NCI-H2196 treated with DMSO at 0.1 percent for 48 hours (cell line): Measurements from ENCODE around the gene SRSF6.
"Not testable (repeated sequence)": the region's sequence is repeated elsewhere in the genome, so short reads cannot be mapped to it uniquely, and the experiment has no call there.

ENCODE experiments used
- DNase-seq: peaks from one replicate; lab custom pipeline; 2025; ENCODE audit not compliant: unreplicated experiment; lab: John Stamatoyannopoulos, UW

SRSF6 gene

GRCh38 chr20:43448748-43449535 lies 8.8 kb upstream of the SRSF6 start:
- DNase-seq: peak; percentile 24

DNA sequence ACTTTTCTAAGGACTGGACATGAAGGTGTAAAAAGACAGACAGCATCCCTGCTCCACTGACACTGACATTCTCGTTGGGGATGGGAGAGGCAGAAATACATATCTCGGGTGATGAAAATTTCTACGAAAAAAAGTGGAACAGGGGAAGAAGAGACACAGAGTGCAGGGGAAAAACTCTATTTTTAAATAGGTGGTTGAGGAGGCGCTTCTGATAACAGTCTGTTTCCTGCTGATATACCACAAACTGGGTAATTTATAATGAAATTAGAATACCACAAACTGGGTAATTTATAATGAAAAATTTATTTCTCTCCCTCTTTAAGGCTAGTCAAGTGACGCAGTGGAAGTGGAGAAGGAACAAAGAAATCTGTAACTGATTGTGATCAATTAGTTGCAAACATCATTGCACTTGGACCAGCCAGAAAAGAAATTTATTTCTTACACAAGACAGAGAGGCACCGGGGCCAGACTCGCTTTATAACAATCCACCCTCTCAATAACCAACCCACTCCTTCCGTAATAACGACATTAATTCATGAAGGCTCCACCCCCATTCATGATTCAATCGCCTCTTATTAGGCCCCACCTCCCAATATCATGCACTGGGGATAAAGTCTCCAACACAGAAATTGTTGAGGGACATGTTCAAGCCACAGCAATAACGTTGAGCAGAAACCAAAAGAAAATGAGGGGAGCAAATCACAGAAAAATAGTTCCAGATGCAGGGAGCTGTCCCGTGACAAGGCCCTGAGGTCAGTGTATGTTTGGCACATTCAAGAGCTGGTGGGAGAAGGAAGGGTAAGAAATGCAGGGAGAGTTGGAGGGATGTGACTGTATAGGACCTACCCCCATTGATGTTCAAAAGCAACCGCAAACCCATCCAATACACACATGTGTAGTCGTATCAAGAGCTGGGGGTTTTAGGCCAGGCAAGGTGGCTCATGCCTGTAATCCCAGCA lies 6.6 kb upstream of the SRSF6 start:
- DNase-seq: no peak

- no peak for DNase-seq
Observed at GRCh38 chr20:43452404-43453126, 5.1 kb upstream of the SRSF6 start.

DNA sequence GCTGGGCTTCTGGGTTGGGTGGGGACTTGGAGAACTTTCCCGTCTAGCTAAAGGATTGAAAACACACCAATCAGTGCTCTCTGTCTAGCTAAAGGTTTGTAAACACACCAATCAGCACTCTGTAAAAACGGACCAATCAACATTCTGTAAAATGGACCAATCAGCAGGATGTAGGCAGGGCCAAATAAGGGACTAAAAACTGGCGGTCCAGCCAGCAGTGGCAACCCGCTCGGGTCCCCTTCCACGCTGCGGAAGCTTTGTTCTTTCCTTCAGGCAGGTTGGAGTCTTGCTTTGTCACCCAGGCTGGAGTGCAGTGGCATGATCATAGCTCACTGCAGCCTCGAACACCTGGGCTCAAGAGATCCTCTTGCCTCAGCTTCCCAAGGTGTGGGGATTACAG lies 1.4 kb upstream of the SRSF6 start:
- DNase-seq: not testable (repeated sequence)

DNA sequence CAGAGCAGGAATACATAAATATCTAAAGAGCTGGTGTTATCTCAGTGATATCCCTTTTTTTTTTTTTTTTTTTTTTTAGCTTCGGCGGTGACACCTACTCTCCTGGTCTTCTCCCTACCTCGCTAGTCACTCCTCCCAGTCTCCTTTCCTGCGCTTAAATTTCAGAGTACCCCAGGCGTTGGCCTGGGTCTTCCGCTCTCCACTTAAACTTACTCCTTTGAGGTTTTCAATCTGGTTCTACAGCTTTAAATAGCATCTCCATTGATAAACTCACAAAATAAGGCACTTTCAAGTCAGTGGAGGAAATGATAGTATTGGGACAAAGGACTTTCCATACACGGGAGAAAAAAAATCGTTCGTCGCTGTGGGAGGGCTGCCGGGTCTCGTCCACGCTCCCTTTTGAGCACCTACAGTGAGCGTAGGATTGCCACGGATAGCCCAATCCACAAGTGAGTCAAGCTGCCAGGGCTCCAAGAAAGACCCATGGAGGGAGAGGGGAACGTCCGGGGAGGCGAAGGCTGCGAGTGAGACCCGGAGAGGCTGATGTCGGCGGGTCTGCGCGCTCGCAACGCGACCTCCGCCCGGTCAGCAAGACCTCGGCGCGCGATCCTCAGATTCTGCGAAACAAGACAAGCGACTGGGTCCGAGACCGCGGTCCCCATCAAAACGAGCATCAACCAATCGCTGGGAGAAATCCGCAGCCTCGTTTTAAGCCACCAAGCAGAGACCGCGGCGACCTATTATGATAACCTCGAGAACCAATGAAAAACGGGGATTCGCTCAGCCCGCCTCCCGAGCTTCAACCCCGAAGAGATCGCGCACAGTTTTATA lies 672 bp upstream of the SRSF6 start:
- peak; percentile 86 for DNase-seq

DNA sequence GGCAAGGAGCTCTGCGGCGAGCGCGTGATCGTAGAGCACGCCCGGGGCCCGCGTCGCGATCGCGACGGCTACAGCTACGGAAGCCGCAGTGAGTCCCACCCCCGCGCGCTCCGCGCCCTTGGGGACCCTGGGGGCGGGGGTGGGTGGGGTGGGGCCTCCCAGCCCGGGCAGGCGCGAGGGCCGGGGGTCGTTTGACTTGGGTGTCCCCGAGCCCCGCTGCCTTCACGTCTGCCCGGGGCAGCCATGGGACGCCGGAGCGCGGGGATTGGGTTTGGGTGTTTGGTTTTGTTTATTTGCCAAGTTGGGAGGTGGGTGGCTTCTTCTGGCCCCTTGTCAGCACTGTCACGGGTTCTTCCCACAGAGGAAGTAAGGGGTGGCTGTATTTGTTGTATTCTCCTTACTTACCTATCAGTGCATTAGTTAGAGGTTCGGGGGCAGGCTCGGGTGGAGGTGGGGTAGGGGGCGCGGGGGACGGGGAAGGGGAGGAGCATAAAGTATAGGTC lies 777 bp downstream of the SRSF6 start:
- no peak for DNase-seq

- DNase-seq: no peak
Observed at GRCh38 chr20:43459022-43459942, 1.6 kb downstream of the SRSF6 start.

DNA sequence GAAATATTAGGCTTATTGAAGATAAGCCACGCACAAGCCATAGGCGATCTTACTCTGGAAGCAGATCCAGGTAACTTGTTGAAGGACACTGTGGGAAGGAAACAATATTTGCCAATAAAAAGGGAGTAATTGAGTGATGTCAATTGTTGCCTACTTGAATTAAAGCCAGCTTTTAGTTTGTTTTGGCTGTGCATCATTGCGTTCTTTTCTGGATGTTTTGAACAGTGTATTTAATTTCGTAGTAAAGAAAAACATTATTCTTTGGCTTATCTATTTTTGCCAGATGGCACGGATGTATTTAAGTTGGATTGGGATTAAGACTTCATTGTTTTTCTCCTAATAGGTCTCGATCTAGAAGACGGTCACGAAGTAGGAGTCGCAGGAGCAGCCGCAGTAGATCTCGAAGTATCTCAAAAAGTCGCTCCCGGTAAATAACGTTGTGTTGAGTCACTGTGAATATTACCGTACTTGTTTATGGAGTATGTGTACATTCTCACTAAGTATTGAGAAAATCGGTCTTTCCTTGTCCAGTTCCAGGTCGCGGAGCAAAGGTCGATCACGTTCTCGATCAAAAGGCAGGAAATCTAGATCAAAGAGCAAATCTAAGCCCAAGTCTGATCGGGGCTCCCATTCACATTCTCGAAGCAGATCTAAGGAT lies 2.6 kb downstream of the SRSF6 start:
- no peak for DNase-seq

DNA sequence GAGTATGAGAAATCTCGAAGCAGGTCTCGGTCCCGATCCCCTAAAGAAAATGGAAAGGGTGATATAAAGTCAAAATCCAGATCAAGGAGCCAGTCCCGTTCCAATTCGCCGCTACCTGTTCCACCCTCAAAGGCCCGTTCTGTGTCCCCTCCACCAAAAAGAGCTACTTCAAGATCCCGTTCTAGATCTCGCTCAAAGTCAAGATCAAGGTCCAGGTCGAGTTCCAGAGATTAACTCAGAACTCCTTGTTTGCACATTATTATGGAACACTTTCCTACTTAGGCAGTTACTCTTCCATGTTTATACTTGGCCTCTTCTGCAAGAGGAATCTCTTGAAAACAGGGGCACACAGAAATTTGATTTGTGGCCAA lies 3.1 kb downstream of the SRSF6 start:
- no peak for DNase-seq

- DNase-seq: no peak
Observed at GRCh38 chr20:43461894-43462659, 4.4 kb downstream of the SRSF6 start.

- no peak for DNase-seq
Observed at GRCh38 chr20:43462660-43463526, 5.2 kb downstream of the SRSF6 start.

GRCh38 chr20:43463527-43464218 lies 6.0 kb downstream of the SRSF6 start:
- no peak for DNase-seq

DNA sequence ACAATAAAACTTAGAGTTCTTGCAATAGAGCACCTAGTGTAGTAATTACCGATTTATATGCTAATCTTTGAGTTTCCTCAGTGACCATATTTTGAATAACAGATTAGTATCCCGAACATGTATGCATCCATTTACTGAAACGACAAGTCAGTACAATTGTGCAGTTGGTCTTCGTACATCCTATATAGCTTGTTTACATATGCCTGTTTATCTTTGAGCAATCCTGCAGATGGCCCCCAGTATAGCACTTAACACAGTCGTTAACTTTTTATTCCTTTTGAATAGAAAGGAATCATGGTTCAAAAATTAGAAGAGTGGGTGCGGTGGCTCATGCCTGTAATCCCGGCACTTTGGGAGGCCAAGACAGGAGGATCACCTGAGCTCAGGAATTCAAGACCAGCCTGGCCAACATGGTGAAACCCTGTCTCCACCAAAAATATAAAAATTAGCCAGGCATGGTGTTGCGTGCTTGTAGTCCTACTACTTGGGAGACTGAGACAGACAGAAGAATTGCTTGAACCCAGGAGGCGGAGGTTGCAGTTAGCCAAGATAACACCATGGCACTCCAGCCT lies 6.6 kb downstream of the SRSF6 start:
- DNase-seq: no peak

- no peak for DNase-seq
Observed at GRCh38 chr20:43465625-43465943, 7.9 kb downstream of the SRSF6 start.

DNA sequence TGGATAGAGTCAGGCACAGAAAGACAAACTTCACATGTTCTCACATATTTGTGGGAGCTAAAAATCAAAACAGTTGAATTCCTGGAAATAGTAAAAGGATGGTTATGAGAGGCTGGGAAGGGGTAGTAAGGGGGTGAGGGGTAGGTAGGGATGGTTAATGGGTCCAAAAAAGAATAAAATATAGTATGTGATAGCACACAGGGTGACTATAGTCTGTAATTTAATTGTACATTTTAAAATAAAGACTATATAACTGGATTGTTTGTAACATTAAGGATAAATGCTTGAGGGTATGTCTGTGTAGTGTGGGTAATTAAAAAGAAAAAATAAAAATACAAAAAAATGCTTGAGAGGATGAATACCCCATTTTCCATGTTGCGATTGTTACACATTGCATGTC lies 9.9 kb downstream of the SRSF6 start:
- DNase-seq: no peak

DNA sequence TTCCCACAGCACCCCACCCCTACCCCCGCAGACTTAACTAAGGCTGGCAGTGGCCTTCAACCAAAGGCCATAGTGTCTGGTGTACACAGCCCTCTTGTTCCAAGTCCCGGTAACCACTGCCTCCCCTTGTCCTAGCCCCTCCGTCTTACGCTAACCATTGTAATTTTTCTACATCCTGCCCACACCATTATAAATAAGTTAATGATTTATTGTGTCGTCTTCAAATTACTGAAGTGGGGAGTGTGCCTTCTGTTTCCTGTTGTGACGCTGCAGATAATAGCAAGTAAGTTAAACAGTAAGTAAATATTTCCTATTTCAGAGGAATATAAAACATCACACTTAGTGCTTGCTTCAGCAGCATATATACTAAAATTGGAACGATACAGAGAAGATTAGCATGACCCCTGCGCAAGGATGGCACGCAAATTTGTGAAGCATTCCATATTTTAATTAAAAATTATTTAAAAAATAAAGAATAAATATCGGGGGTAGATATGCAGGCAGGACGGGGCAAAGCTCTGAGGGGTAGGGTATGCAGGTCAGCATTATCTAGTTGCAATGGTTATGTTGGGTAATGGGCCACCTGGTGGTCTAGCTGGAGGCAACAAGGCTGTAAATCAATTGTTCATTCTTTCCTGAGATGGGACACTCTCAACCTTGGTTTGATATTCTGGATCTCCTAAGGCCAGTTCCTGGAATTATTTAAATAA lies 15.1 kb downstream of the SRSF6 start:
- DNase-seq: no peak
